Left lung (tissue), 10 donors: ENCODE measurements around the gene PLA2G4C. TPM values are rescaled to one million over a fixed set of nuclear protein-coding genes. Genes with fewer than 3 reads are reported as not detected.

ENCODE experiments used
- ATAC-seq: fragments of 200-7000 bp; cut with Tn5 transposase; one replicate; pipeline ENCODE4 v1.9.1; 2020; ENCODE audit warnings: moderate library complexity
- DNase-seq, 4 donors: peaks; one replicate each; pipeline ENCODE4 v3.0.0-alpha.2; 2013 to 2020
- H3K27ac ChIP-seq, 2 donors: fragments of 200-600 bp; sonication (generic) in 1 of 2; one replicate each; pipeline versions ENCODE4 v1.5.0 to v1.8.0; 2020 to 2021
- H3K27me3 ChIP-seq, 2 donors: fragments of 200-600 bp; sonication (generic) in 1 of 2; one replicate each; pipeline versions ENCODE4 v1.5.0 to v1.8.0; 2020 to 2021
- H3K36me3 ChIP-seq, 2 donors: fragments of 200-600 bp; sonication (generic) in 1 of 2; one replicate each; pipeline versions ENCODE4 v1.5.0 to v1.8.0; 2020 to 2021
- H3K4me1 ChIP-seq, 2 donors: fragments of 200-600 bp; one replicate each; pipeline ENCODE4 v1.8.0; 2021
- H3K4me3 ChIP-seq, 2 donors: fragments of 200-600 bp; sonication (generic) in 1 of 2; one replicate each; pipeline versions ENCODE4 v1.5.0 to v1.8.0; 2020 to 2021; ENCODE audit warnings: mild to moderate bottlenecking in 1 of 2
- H3K9me3 ChIP-seq, 2 donors: fragments of 200-600 bp; sonication (generic) in 1 of 2; one replicate each; pipeline versions ENCODE4 v1.5.0 to v1.8.0; 2020 to 2021
- CTCF ChIP-seq, 2 donors: fragments of 200-600 bp; sonication (generic) in 1 of 2; IDR thresholded peaks; one replicate each; pipeline versions ENCODE4 v1.5.0 to v1.8.0; 2021; ENCODE audit warnings: antibody characterized with exemption in 2 of 2
- intact Hi-C, 2 donors: fragments of 100-400 bp; cut with DNase I; formaldehyde crosslinking; loops; one replicate each; pipeline versions ENCODE4 v1.11.2 to v1.14.2; 2022
- polyA plus RNA-seq, 6 donors: library from polyadenylated mRNA; unstranded; fragments of 120-200 nt; gene quantifications; one replicate each; pipeline ENCODE4 v1.2.1, GENCODE V29; 2013; ENCODE audit not compliant: insufficient read length in 6 of 6
- total RNA-seq, 2 donors: library from RNA; stranded (reverse); fragmentation: NEBNext Ultra II Directional; extraction: Animal tissue kit (Norgen Biotek cat#: 25700); gene quantifications; one replicate each; pipeline ENCODE4 v1.2.1, GENCODE V29; 2021
- donor health status: DM: no; HTN: yes; CAD: no.
- donor health status: DM: no; HTN: no; CAD: no.

PLA2G4C gene
- total and polyA plus RNA-seq, 8 donors = 6.6 to 17.3 (median 10.7) TPM

GRCh38 chr19:48103922-48104321 lies 6.7 kb downstream of the PLA2G4C start:
- intact Hi-C loops = loop anchor here in 1 of 2 donors (10.0 kb wide), 1 partner anchor 61 kb away; no protein-coding TSS in a partner anchor
- H3K4me3 ChIP-seq = no peak overlapping the region
- H3K27me3 ChIP-seq = no peaks in the 10 kb centered on the region
- H3K36me3 ChIP-seq = no peaks in the 10 kb centered on the region
- DNase-seq (no peak), ATAC-seq (no peak)
- no peaks in the 10 kb centered on the region for H3K9me3 ChIP-seq
- no peak for TF ChIP-seq CTCF (IDR thresholded peaks at IDR 0.05)
- no peak overlapping the region for H3K27ac ChIP-seq
- H3K4me1 ChIP-seq = peaks cover 5 to 8% of the 10 kb centered on the region in 2 donors

DNA sequence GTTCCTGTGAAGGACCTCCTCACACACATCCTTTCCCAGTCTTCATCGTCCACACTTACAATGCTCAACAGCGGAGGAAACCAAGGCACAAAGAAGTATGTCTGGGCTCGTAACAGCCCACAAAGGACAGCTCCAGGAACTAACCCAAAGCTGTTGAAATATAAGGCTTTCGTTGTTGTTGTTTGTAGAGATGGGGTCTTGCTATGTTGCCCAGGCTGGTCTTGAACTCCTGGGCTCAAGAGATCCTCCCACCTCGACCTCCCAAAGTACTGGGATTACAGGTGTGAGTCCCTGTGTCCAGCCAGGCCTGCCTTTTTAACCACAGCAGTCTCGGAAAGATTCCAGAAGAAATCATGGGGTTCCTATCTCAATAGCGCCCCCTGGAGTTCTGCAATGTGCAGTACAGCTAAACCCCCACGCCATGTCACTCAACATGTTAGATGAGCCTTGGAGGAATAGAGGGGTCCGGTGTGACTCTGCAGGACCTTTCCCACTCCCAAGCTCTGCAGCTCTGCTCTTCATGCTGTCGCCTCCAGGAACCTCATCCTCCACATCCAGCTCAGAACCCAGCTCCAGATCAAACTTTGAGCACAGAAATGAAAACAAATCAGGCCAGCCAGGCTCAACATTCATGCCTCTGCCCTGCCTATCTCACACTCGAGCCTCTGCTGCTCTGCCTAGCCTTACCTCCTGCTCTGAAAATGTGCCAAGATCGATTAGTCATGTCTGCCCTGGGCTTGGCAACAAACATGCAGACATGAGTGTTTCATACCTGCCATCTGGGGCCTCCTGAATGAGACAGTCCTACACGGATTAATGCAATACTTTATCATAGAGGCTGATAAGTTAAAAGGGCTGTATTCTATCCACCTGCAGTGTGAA lies 7.5 kb downstream of the PLA2G4C start:
- ATAC-seq (peak; percentile 48), DNase-seq (no peak)
- Histone ChIP-seq H3K27ac (no peak overlapping the region), H3K4me3 (no peak overlapping the region), H3K36me3 (no peaks in the 10 kb centered on the region), H3K27me3 (no peaks in the 10 kb centered on the region), H3K4me1 (peaks cover 5 to 8% of the 10 kb centered on the region in 2 donors), H3K9me3 (no peaks in the 10 kb centered on the region)
- intact Hi-C loops = loop anchor here in 1 of 2 donors (10.0 kb wide), 1 partner anchor 62 kb away; no protein-coding TSS in a partner anchor
- TF ChIP-seq CTCF (IDR thresholded peaks at IDR 0.05) = peak; percentile 42 to 76

DNA sequence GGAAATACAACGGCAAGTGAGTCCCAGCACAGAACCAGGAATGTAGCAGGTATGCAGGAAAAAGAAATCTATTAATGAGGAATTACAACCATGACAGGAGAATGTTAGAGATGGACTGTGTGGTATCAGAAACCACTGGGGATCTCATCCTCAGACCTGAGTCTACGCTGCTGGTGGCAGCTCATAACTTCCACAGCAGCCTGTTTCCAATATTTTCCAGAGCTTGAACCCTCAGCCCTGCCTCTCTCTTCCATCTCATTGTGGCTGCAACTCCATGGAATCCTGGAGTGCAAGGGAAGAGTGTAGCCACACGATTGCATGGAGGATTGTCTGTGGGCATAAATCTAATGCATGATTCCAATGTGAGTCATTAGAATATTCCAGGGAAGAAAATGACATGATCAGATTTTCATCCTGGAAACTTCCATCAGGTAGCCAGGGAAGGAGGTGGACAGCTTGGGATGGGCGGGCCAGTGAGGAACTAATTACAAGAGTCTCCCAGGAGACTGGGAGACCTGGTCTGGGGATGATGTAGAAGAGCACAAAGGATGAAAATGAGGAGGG lies 14.9 kb downstream of the PLA2G4C start:
- no peaks in the 10 kb centered on the region for H3K4me1 ChIP-seq
- peaks cover 0 to 5% of the 10 kb centered on the region in 2 donors for H3K9me3 ChIP-seq
- H3K4me3 ChIP-seq = no peak overlapping the region
- TF ChIP-seq CTCF (IDR thresholded peaks at IDR 0.05) = no peak
- no peaks in the 10 kb centered on the region for H3K27me3 ChIP-seq
- intact Hi-C loops = no loop called here
- no peak overlapping the region for H3K27ac ChIP-seq
- ATAC-seq = no peak
- no peak for DNase-seq
- H3K36me3 ChIP-seq = peaks cover 0 to 18% of the 10 kb centered on the region in 2 donors

- intact Hi-C loops = no loop called here
These were observed 15.8 kb downstream of the PLA2G4C start for GRCh38 chr19:48094855-48095203.

More at GRCh38 chr19:48094855-48095203, 15.8 kb downstream of the PLA2G4C start:
- Histone ChIP-seq H3K9me3 (peaks cover 0 to 5% of the 10 kb centered on the region in 2 donors), H3K36me3 (peaks cover 0 to 18% of the 10 kb centered on the region in 2 donors), H3K27ac (no peak overlapping the region), H3K27me3 (no peaks in the 10 kb centered on the region), H3K4me3 (no peak overlapping the region), H3K4me1 (no peaks in the 10 kb centered on the region)
- no peak for TF ChIP-seq CTCF (IDR thresholded peaks at IDR 0.05)
- DNase-seq (no peak), ATAC-seq (no peak)
